Measurements from ENCODE around the gene PHF12. TPM values are rescaled to one million over a fixed set of nuclear protein-coding genes. Genes with fewer than 3 reads are reported as not detected.

PHF12 gene
- total and polyA plus RNA-seq, 2 of the 8 experiments (the other 6 are each of a cell fraction or from before 2014, with no cell fraction given): 38.8 to 65.7 TPM

GRCh38 chr17:28892024-28892423, 59.3 kb downstream of the PHF12 start:
- no peak for FAIRE-seq
- DNase-seq (ENCODE audit: low read depth in 1 of 2, low spot score in 2 of 2): no peak
- Histone ChIP-seq H3K56ac (replicated peaks; ENCODE audit: insufficient read length, low read depth, low read length) (no peak overlapping the region), H4K5ac (ENCODE audit: insufficient read length, low read depth, low read length) (no peak overlapping the region), H4K20me1 (replicated peaks in 1 of 2; ENCODE audit: control insufficient read depth in 1 of 2, insufficient read depth in 2 of 2, low read length in 2 of 2) (peaks cover 2 to 10% of the 10 kb centered on the region in 2 experiments), H3K14ac (ENCODE audit: insufficient read length) (no peak overlapping the region), H3K23me2 (ENCODE audit: low read depth, low read length) (peaks cover 2% of the 10 kb centered on the region; the same call in 1 of the 2 replicates), H2AFZ (ENCODE audit: low read length) (no peak overlapping the region), H3K9ac (replicated peaks in 1 of 4; ENCODE audit: extremely low read depth in 1 of 4, low read depth in 3 of 4, low read length in 3 of 4) (no peak overlapping the region), H3K9me3 (ENCODE audit: insufficient read depth in 2 of 2, low read depth in 1 of 2, low read length in 1 of 2) (no peaks in the 10 kb centered on the region), H2BK5ac (ENCODE audit: low read depth, low read length) (no peak overlapping the region), H3K23ac (ENCODE audit: insufficient read length) (no peak overlapping the region), H4K91ac (replicated peaks; ENCODE audit: insufficient read length, low read length) (no peak overlapping the region), H3K27me3 (replicated peaks in 1 of 4; ENCODE audit: control insufficient read depth in 3 of 4, extremely low read depth in 1 of 4, insufficient read depth in 3 of 4, low read length in 3 of 4) (no peaks in the 10 kb centered on the region), H3K4me3 (ENCODE audit: extremely low read depth in 1 of 4, insufficient read depth in 2 of 4, low read depth in 3 of 4, low read length in 4 of 4) (no peak overlapping the region), H3K18ac (ENCODE audit: extremely low read depth, low read length) (no peak overlapping the region), H2BK15ac (ENCODE audit: low read length) (no peak overlapping the region), H2BK12ac (ENCODE audit: low read depth, low read length) (no peak overlapping the region), H3K36me3 (ENCODE audit: control insufficient read depth in 2 of 4, insufficient read depth in 4 of 4, low read length in 3 of 4) (no peaks in the 10 kb centered on the region; a peak in 2 of 8 replicates), H3K4ac (replicated peaks; ENCODE audit: insufficient read length, low read depth, low read length) (no peak overlapping the region), H4K8ac (ENCODE audit: extremely low read depth, insufficient read depth, low read length) (no peak overlapping the region), H3K79me1 (ENCODE audit: low read depth, low read length) (peaks cover 8% of the 10 kb centered on the region), H3K4me2 (ENCODE audit: insufficient read depth in 1 of 2, low read depth in 2 of 2, low read length in 2 of 2) (no peak overlapping the region), H2AK5ac (ENCODE audit: low read depth, low read length) (no peak overlapping the region), H3K27ac (ENCODE audit: low read depth, low read length) (no peak overlapping the region), H2BK120ac (replicated peaks; ENCODE audit: low read depth, low read length) (no peak overlapping the region), H3K79me2 (ENCODE audit: control insufficient read depth in 1 of 2, insufficient read depth in 2 of 2, low read length in 2 of 2) (peaks cover 4 to 23% of the 10 kb centered on the region in 2 experiments), H2BK20ac (ENCODE audit: low read length) (no peak overlapping the region), H3K4me1 (replicated peaks in 1 of 4; ENCODE audit: control insufficient read depth in 3 of 4, insufficient read depth in 4 of 4, low read length in 3 of 4) (peaks cover 2 to 11% (median 3%) of the 10 kb centered on the region in 4 experiments)
- ChIA-PET POLR2A (ENCODE audit: partially characterized antibody) (interaction anchor here (0.9 to 2.8 kb wide), 4 partner anchors 10 to 171 kb away, joined by 3 to 7 read pairs (median 5); no protein-coding TSS in a partner anchor), CTCF (ENCODE audit: partially characterized antibody) (interaction anchor here (0.9 to 7.3 kb wide), 8 partner anchors 9 to 129 kb away, joined by 3 to 47 read pairs (median 5); no protein-coding TSS in a partner anchor)
- 95% methylated on average over 2 of the region's 4 CpGs; no CpG with 5 or more reads in 1 of the 2 experiments for WGBS, 2 experiments (ENCODE audit: extremely low coverage in 1 of 2, insufficient coverage in 1 of 2, insufficient read length in 1 of 2, insufficient replicate concordance in 2 of 2, low coverage in 1 of 2, low lambda C conversion rate in 2 of 2, missing lambda C conversion rate in 1 of 2)
- TF ChIP-seq FOSL1 (IDR thresholded peaks at IDR 0.05; ENCODE audit: insufficient read depth, low read depth, low read length) (no peak), RXRA (IDR thresholded peaks at IDR 0.05; ENCODE audit: insufficient read depth, low read depth, low read length) (no peak), NRF1 (IDR thresholded peaks at IDR 0.05; ENCODE audit: low read depth, low read length) (no peak), RBBP5 (IDR thresholded peaks at IDR 0.05; ENCODE audit: borderline replicate concordance, low read depth, low read length) (no peak), POLR2A (IDR thresholded peaks at IDR 0.05; ENCODE audit: control extremely low read depth in 1 of 2, low read depth in 2 of 2, low read length in 2 of 2) (no peak), GABPA (IDR thresholded peaks at IDR 0.05; ENCODE audit: borderline replicate concordance, insufficient read depth, low read length) (no peak), TCF12 (IDR thresholded peaks at IDR 0.05; ENCODE audit: low read depth, low read length) (no peak), KDM1A (IDR thresholded peaks at IDR 0.05; ENCODE audit: borderline replicate concordance, low read length) (no peak), KDM4A (IDR thresholded peaks at IDR 0.05; ENCODE audit: low read depth, low read length, severe bottlenecking) (no peak), GTF2F1 (IDR thresholded peaks at IDR 0.05; ENCODE audit: borderline replicate concordance, low read depth, low read length) (no peak)
